Activated CD4-positive, alpha-beta memory T cell treated with anti-CD3 and anti-CD28 coated beads, Interleukin-2, amount 10 ng/mL, durations not matched to agents 7 days and 5 days (primary cell): ENCODE results near the gene SMARCD2. TPM values are rescaled to one million over a fixed set of nuclear protein-coding genes. Genes with fewer than 3 reads are reported as not detected.
"Not testable (repeated sequence)": the region's sequence is repeated elsewhere in the genome, so short reads cannot be mapped to it uniquely, and the experiment has no call there.

ENCODE experiments used
- CTCF ChIA-PET: fragments of 350-600 bp; sonication (Branson Sonifier 250); formaldehyde crosslinking; loops from one replicate; lab custom pipeline; 2021; ENCODE audit warnings: antibody characterized with exemption, inconsistent platforms; lab: Charles Lee
- POLR2A ChIA-PET: fragments of 350-600 bp; sonication (Branson Sonifier 250); formaldehyde crosslinking; loops from one replicate; lab custom pipeline; 2021; ENCODE audit warnings: antibody characterized with exemption; lab: Charles Lee
- DNase-seq: peaks from one replicate; pipeline ENCODE4 v3.0.0-alpha.2; 2020
- H3K27ac Mint-ChIP-seq: one replicate; pipeline ENCODE4 v1.8.0; 2021; ENCODE audit warnings: mild to moderate bottlenecking, mixed read lengths
- H3K27me3 Mint-ChIP-seq: one replicate; pipeline ENCODE4 v1.8.0; 2021; ENCODE audit warnings: mixed read lengths
- H3K36me3 Mint-ChIP-seq: one replicate; pipeline ENCODE4 v1.8.0; 2021; ENCODE audit warnings: low read depth, mixed read lengths
- H3K4me1 Mint-ChIP-seq: one replicate; pipeline ENCODE4 v1.8.0; 2021; ENCODE audit warnings: mixed read lengths
- H3K4me3 Mint-ChIP-seq: one replicate; pipeline ENCODE4 v1.8.0; 2021; ENCODE audit warnings: mild to moderate bottlenecking, mixed read lengths
- H3K9me3 Mint-ChIP-seq: one replicate; pipeline ENCODE4 v1.8.0; 2021; ENCODE audit warnings: mixed read lengths
- total RNA-seq, 2 experiments: library from RNA; stranded (reverse); gene quantifications; one replicate each; pipeline ENCODE4 v1.2.3, GENCODE V29; 2021

SMARCD2 gene
- 100 to 1,000 TPM; 150 to 152 TPM for total RNA-seq

DNA sequence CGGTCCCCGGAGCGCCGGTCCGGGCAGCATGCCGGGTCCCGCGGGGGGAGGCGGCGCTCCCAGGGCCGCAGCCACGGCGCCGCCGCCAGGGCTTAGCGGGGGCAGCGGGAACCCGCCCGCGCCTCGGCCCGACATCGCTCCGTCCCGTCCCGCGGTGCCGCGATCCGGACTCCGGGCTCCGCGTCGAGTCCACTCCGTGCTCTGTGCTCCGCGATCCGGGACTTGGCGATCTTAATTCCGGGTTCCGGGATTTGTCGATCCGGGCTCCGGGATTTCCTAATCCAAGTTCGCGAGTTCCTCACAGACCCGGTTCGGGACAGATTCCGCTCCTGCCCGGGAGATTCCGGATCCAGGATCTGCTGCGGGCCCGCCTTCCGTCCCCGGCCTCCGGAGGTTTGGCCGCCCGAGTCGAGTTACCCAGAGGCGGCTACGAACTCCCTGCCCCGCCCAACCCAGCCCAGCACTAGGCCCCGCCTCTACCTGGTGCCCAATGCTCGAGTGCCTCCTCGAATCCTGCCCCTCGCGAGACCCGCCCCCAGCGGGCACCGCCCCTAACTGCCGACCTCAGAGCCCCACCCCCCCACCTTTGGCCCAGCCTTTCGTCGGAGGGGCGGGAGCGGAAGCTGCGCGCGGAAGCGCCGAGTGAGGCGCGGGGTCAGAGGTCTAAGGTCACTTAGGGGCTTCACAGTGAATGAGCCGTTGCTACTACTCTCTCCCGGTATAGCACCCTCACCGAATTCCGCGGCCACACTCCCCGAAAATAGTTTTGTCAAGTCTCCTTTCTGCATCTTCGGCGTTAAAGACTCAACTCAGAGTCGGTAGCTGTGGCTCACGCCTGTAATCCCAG lies at the start of gene SMARCD2:
SMARCD2 (minus strand) TSS at position 146 of the 847 bp plus-strand sequence; CDS start at position 135, 11 bp downstream.
- DNase-seq, result peak; percentile 99
- peak within 1 kb of the TSS; percentile 97 for H3K4me3 Mint-ChIP-seq
- peaks cover 20% of the 10 kb centered on the region for H3K36me3 Mint-ChIP-seq

DNA sequence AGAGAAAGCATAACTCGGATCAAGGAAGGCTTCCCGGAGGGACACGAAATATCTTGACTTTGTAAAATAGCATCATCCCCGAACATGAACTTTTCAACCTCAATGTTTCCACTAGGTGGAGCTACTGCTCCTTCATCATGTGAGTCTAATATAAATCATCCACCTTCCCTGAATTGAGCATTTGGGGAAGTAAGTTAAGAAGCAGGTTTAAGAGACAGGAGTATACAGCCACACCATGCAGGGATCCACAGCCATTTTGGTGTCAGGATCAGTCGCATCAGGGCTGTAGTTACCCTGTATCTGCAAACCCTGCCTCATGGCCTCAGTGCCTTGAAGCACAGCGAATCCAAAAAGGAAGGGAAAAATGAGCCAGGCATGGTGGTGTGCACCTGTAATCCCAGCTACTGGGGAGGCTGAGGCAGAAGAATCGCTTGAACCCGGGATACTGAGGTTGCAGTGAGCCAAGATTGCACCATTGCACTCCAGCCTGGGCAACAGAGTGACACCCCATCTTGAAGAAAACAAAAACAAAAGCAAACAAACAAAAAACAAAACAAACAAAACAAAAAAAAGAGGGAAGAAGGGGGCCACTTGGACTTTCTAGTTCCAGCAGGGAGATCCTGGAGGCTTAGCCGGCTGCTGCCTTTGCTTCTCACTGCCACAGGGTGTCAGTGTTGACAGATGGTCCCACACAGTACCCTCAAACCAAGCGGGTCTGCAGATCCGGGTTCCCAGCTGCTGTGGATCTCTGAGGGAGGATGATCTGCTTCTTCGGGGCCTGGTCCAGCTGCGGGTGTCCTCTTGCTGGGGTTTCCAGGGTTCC lies 46.8 kb upstream of the SMARCD2 start:
- H3K4me1 Mint-ChIP-seq, H3K9me3 Mint-ChIP-seq, POLR2A ChIA-PET, H3K27ac Mint-ChIP-seq, H3K36me3 Mint-ChIP-seq, H3K4me3 Mint-ChIP-seq, DNase-seq: not testable (repeated sequence)
- CTCF ChIA-PET, result interaction anchor here (0.6 to 3.6 kb wide), 21 partner anchors 9 to 748 kb away, joined by 3 to 14 read pairs (median 3); partner anchors contain the start of gene ERN1
- H3K27me3 Mint-ChIP-seq, result peaks cover 31% of the 10 kb centered on the region

More for the DNA sequence above, at the start of gene SMARCD2:
- POLR2A ChIA-PET, result interaction anchor here (0.8 to 9.7 kb wide), 21 partner anchors 11 to 664 kb away, joined by 3 to 194 read pairs (median 7); partner anchors contain the start of genes CCDC47, CEP95, DCAF7 and DDX42
- peak within 1 kb of the TSS; percentile 96 for H3K27ac Mint-ChIP-seq
- no peaks in the 10 kb centered on the region for H3K9me3 Mint-ChIP-seq
- no peaks in the 10 kb centered on the region for H3K27me3 Mint-ChIP-seq
- CTCF ChIA-PET, result interaction anchor here (0.8 to 3.3 kb wide), 9 partner anchors 8 to 69 kb away, joined by 3 to 28 read pairs (median 4); partner anchors contain the start of genes CCDC47, DDX42 and FTSJ3
- H3K4me1 Mint-ChIP-seq, result peaks cover 46% of the 10 kb centered on the region

- POLR2A ChIA-PET, H3K4me3 Mint-ChIP-seq, H3K9me3 Mint-ChIP-seq, H3K36me3 Mint-ChIP-seq, H3K4me1 Mint-ChIP-seq, CTCF ChIA-PET, H3K27ac Mint-ChIP-seq, DNase-seq: not testable (repeated sequence)
- H3K27me3 Mint-ChIP-seq, result peaks cover 14% of the 10 kb centered on the region
Measured at GRCh38 chr17:63885119-63885518, 42.6 kb upstream of the SMARCD2 start.

- H3K27ac Mint-ChIP-seq, H3K4me3 Mint-ChIP-seq, H3K4me1 Mint-ChIP-seq, H3K36me3 Mint-ChIP-seq, DNase-seq, H3K27me3 Mint-ChIP-seq, H3K9me3 Mint-ChIP-seq, POLR2A ChIA-PET: not testable (repeated sequence)
- CTCF ChIA-PET, result interaction anchor here (0.7 to 1.3 kb wide), 5 partner anchors 16 to 146 kb away, joined by 3 to 5 read pairs (median 4); no protein-coding TSS in a partner anchor
Measured at GRCh38 chr17:63882626-63883126, 40.2 kb upstream of the SMARCD2 start.

DNA sequence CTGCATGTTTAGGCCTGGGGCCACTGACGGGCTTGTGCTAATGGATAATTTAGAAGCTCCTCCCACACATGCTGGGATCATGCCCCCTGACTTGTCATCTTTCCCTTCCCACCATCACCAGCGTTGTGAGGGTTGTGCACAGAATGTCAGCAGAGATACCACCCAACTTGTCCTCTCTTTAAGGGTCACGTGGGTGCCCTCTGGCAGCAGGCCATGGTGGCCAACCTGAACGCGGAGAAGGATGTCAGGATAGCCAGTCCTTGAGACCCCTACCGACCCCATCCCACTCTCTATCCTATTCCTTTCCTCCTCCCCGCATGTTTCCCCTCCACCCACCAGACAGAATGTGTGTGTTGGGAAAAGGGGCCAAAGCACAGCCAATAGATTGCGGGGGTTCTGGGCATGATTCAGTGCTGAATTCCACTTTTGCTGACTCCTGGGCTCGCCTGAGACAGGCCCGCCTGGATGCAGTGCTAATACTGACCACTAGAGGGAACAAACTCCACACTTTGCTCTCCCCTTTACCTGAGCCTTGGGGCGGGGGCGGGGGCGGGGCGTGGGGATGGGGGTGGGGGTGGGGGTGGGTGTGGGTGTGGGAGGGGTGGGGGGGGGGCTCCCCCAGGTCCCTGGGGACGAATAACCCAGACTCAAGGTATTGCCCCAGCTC lies 39.6 kb upstream of the SMARCD2 start, which contains the start of gene GH2:
GH2 (minus strand) TSS at position 10 of the 667 bp plus-strand sequence. CDS start 143 bp downstream, outside the sequence.
- H3K36me3 Mint-ChIP-seq, result no peaks in the 10 kb centered on the region
- no peaks in the 10 kb centered on the region for H3K9me3 Mint-ChIP-seq
- H3K4me3 Mint-ChIP-seq, result no peak within 1 kb of the TSS
- no peak within 1 kb of the TSS for H3K27ac Mint-ChIP-seq
- ChIA-PET POLR2A (no interaction called here), CTCF (interaction anchor here (0.8 to 1.3 kb wide), 3 partner anchors 16 to 33 kb away, joined by 3 to 4 read pairs (median 3); no protein-coding TSS in a partner anchor)
- H3K27me3 Mint-ChIP-seq, result peaks cover 5% of the 10 kb centered on the region
- H3K4me1 Mint-ChIP-seq, result no peaks in the 10 kb centered on the region
- DNase-seq, result peak; percentile 65

DNA sequence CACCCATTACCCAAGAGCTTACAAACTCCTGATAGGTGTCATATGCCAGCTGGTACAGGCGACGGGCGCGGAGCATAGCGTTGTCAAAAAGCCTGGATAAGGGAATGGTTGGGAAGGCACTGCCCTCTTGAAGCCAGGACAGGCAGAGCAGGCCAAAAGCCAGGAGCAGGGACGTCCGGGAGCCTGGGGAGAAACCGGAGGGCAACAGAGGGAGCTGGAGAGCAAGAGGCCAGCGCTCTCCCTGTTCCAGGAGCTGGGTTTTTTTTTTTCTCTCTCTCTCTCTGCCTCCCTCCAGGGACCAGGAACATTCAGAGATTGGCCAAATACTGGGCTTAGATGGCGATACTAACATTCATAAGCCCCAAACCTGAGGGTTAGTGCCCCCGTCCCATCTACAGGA lies 38.9 kb upstream of the SMARCD2 start:
- H3K27ac Mint-ChIP-seq, POLR2A ChIA-PET, H3K36me3 Mint-ChIP-seq: not testable (repeated sequence)

GRCh38 chr17:63880706-63881105 lies 38.2 kb upstream of the SMARCD2 start:
- no peaks in the 10 kb centered on the region for H3K36me3 Mint-ChIP-seq
- H3K9me3 Mint-ChIP-seq, result no peaks in the 10 kb centered on the region
- CTCF ChIA-PET, result interaction anchor here (1.3 kb wide), 1 partner anchor 17 kb away, joined by 3 read pairs; no protein-coding TSS in a partner anchor

More for the DNA sequence above, 38.9 kb upstream of the SMARCD2 start:
- H3K4me1 Mint-ChIP-seq, H3K27me3 Mint-ChIP-seq, H3K4me3 Mint-ChIP-seq, H3K9me3 Mint-ChIP-seq, DNase-seq: not testable (repeated sequence)
- CTCF ChIA-PET, result interaction anchor here (0.8 to 1.3 kb wide), 2 partner anchors 17 to 32 kb away, joined by 3 read pairs; no protein-coding TSS in a partner anchor

DNA sequence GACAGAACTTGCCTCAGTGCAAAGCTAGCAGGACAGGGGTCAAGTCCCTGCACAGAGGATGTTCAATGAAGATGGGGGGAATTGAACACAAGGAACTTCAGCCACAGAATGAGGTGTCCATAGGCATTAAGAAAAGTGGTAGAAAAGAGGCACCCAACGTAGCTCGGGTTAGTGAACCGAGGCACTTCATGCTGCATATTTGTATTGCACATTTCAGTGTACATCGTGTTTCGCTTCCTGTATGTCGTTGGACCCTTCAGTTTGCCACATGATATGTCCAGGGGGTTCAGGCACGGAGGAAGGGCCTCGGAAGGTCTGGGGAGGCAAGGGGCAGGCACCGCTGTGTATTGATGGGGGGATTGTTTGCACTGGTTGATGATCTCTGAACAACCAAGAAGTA lies 35.9 kb upstream of the SMARCD2 start:
- DNase-seq, H3K9me3 Mint-ChIP-seq, H3K27me3 Mint-ChIP-seq, H3K27ac Mint-ChIP-seq, H3K36me3 Mint-ChIP-seq, POLR2A ChIA-PET, H3K4me1 Mint-ChIP-seq, H3K4me3 Mint-ChIP-seq: not testable (repeated sequence)
- CTCF ChIA-PET, result interaction anchor here (0.6 to 1.8 kb wide), 4 partner anchors 9 to 149 kb away, joined by 3 to 4 read pairs (median 4); no protein-coding TSS in a partner anchor

More at GRCh38 chr17:63880706-63881105, 38.2 kb upstream of the SMARCD2 start:
- H3K27me3 Mint-ChIP-seq, result peaks cover 5% of the 10 kb centered on the region
- no peak overlapping the region for H3K4me3 Mint-ChIP-seq
- no peak for DNase-seq
- H3K27ac Mint-ChIP-seq, result no peak overlapping the region
- POLR2A ChIA-PET, result no interaction called here
- H3K4me1 Mint-ChIP-seq, result no peaks in the 10 kb centered on the region

DNA sequence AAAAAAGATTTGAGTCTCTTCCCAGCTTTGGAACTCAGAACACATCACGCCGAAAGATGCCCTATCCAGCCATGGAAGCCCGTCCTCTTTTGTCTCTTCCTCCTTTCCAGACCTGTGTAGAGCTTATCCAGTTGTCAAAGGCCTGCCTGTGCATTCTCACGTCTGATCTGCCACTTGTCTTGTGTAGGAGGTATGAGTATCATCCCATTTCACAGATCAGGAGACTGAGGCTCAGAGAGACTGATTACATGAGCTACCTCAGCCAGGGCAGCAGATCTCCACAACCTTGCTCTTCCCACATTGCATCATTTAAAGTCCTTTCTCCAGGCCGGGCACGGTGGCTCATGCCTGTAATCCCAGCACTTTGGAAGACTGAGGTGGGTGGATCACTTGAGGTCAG lies 32.2 kb upstream of the SMARCD2 start:
- H3K27me3 Mint-ChIP-seq, result peaks cover 11% of the 10 kb centered on the region
- POLR2A ChIA-PET, DNase-seq, H3K9me3 Mint-ChIP-seq, H3K4me3 Mint-ChIP-seq, H3K4me1 Mint-ChIP-seq, H3K27ac Mint-ChIP-seq, H3K36me3 Mint-ChIP-seq: not testable (repeated sequence)
- CTCF ChIA-PET, result interaction anchor here (0.6 to 1.8 kb wide), 2 partner anchors 9 to 674 kb away, joined by 4 to 5 read pairs; no protein-coding TSS in a partner anchor

DNA sequence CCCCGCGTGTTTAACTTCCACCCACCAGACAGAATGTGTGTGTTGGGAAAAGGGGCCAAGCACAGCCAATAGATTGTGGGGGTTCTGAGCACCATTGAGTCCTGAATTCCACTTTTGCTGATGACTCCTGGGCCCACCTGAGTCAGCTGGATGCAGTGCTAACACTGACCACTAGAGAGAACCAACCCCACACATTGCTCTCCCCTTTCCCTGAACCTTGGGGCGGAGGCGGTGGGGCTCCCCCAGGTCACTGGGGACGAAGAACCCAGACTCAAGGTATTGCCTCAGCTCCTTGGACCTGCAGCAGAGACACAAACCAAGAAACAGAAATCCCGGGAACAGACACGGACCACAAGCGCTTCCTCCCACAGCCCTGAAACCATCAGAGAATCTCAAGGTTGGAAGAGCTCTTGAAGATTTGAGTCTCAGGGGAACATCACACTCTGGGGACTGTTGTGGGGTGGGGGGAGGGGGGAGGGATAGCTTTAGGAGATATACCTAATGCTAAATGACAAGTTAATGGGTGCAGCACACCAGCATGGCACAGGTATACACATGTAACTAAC lies 31.7 kb upstream of the SMARCD2 start:
- H3K4me3 Mint-ChIP-seq, POLR2A ChIA-PET, H3K36me3 Mint-ChIP-seq, H3K9me3 Mint-ChIP-seq, DNase-seq, H3K27ac Mint-ChIP-seq, H3K4me1 Mint-ChIP-seq: not testable (repeated sequence)
- peaks cover 12% of the 10 kb centered on the region for H3K27me3 Mint-ChIP-seq
- CTCF ChIA-PET, result interaction anchor here (1.8 kb wide), 1 partner anchor 8 kb away, joined by 5 read pairs; no protein-coding TSS in a partner anchor

GRCh38 chr17:63873577-63873976 lies 31.1 kb upstream of the SMARCD2 start, which contains the start of gene CSH2:
CSH2 (minus strand) TSS chr17:63873677; CDS start chr17:63873614, 63 bp downstream.
- POLR2A ChIA-PET, H3K27ac Mint-ChIP-seq, H3K4me3 Mint-ChIP-seq, H3K36me3 Mint-ChIP-seq, DNase-seq, H3K9me3 Mint-ChIP-seq, H3K4me1 Mint-ChIP-seq: not testable (repeated sequence)
- CTCF ChIA-PET, result interaction anchor here (1.8 kb wide), 1 partner anchor 8 kb away, joined by 5 read pairs; no protein-coding TSS in a partner anchor
- peaks cover 14% of the 10 kb centered on the region for H3K27me3 Mint-ChIP-seq
